Ecto neural progenitor cell (in vitro differentiated cells): ENCODE data around the gene C3orf22.

Experiments
- DNase-seq: peaks from one replicate; pipeline ENCODE4 v3.0.0-alpha.2; 2018; ENCODE audit warnings: low spot score

Gene C3orf22

GRCh38 chr3:126527006-126527405, 31.7 kb downstream of the C3orf22 start:
- no peak for DNase-seq

DNA sequence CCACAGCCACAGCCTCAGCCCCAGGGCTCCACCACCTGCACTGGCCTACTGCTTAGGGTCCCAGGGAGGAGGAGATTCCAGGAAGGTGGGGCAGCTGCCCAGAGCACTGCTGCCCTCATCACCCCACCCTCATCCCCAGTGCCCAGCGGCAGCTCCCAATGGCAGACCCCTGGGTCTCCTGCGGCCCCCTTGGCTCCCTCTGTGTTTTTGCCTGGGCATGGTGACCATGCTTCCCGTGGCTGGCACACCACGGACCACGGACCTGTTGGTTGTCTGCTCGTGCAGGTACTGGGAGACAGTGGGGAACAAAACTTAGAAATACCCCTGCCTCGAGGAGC, 32.1 kb downstream of the C3orf22 start:
- DNase-seq = no peak

GRCh38 chr3:126525853-126526667, 32.7 kb downstream of the C3orf22 start:
- no peak for DNase-seq

DNA sequence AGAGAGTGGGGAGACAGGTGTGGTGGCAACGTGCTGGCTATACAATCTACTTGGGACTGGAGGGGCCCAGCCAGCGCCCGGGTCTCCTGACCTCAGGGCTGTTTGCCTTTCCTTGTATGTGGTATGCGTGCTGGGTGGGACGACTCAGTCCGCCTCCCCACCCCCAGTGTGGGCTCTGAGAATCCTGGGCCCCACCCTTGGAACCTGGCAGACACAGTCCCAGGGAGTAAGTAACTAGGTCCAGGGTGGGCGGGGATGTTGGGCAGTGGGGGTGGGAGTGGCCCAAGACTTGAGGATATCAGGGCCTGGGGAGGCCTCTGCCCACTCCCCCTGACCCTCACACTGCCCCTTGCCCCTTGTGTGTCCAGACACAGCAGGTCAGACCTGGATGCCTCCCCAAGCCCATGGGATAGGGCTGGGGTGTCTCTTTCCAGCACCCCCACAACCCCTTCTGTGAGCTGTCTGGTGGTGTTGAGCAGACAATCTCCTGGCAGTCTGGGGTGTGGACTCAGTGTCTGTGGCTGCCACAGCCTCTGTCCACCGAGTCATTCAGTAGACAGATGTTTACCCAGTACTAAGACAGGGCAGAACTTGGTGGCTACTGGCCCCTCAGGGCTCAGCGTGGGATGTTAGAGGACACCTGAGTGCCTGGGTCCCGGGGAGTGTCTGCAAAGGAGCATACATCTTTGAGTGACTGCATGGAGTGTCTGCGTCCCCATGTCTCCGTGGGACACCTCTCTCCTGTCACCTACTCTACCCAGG, 33.5 kb downstream of the C3orf22 start:
- DNase-seq = no peak

- peak; percentile 65 for DNase-seq
These were observed 34.2 kb downstream of the C3orf22 start for GRCh38 chr3:126524429-126524988.

DNA sequence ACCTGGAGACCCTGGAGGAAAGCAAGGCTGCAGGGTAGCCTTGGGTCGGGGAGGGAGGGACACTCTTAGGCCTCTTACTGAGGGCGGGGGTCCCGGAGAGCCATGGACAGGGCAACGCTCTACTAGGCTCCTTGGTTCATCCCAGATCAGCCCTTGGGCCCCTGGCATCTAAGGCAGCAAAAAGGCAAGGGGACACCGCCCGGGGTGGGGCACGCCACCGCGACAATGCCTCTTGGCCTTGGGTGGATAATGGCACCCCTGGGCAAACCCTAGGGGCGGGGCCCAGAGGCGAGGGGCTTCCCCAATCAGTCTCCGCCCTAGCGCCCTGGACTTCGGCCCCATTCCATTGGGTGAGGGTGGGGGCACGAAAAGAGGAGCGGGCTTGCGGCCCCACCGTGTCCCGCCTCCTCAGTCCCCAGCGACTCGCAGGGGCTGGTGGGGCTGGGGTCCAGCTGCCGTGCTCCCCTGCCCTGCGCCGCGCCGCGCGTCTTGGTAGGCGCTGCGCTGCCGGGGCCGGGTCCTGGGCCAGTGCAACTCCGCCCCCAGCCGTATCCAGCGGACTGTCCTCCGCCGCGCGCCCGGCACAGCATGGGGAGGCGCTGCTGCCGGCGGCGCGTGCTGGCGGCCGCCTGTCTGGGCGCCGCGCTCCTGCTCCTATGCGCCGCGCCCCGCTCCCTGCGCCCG, 34.8 kb downstream of the C3orf22 start, which contains the start of gene CHST13:
Gene CHST13 (plus strand): TSS at position 411 of the 684 bp plus-strand sequence. CDS start 178 bp downstream, at position 589.
- peak; percentile 78 for DNase-seq

DNA sequence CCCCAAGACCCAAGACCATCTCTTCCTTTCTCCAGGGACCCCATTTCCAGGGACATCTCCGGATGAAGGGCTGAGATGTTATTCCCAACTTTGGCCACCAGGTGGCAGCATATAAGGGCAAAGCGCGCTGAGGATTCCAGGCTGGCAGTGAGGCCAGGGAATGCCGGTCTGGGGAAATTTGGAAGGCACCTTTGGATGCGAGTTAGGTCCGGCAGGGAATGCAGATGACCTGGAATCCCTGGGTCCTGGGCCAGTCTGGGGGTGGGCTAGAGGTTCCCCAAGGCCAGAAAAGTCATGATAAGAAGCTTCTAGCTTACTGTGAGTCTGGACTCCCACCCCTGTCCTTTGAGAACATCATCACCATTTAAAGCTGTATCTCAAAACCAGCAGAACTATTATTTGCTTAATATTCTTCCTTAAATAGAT, 36.4 kb downstream of the C3orf22 start:
- peak; percentile 80 for DNase-seq

- DNase-seq = no peak
These were observed 37.4 kb downstream of the C3orf22 start for GRCh38 chr3:126521122-126521891.

GRCh38 chr3:126519506-126520455, 39.0 kb downstream of the C3orf22 start:
- no peak for DNase-seq

DNA sequence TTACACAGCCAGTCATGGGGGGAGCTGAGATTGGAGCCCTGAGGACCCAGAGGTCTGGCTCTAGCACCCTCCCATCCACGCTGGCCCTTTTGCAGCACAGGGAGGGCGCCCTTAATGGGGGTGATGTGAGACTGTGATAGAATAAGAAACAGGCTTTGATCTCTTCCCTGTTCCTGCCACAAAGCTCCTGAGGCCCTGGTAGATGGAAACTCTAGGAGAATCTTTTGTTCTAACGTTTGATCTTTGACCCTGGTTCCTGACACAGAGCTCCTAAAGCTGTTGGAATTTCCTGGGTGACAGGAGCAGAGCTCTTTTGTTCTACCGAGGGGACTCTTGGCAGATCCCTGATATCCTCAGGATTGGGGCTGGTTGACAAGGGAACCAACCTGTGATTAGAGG, 40.0 kb downstream of the C3orf22 start:
- no peak for DNase-seq

- DNase-seq = no peak
These were observed 40.5 kb downstream of the C3orf22 start for GRCh38 chr3:126517986-126518778.

GRCh38 chr3:126517291-126517951, 41.3 kb downstream of the C3orf22 start, which contains the start of gene UROC1:
TSS of gene UROC1 (minus strand) at chr3:126517773. CDS start at chr3:126517719, 54 bp downstream.
- DNase-seq = no peak

- no peak for DNase-seq
These were observed 41.8 kb downstream of the C3orf22 start for GRCh38 chr3:126516936-126517290.

DNA sequence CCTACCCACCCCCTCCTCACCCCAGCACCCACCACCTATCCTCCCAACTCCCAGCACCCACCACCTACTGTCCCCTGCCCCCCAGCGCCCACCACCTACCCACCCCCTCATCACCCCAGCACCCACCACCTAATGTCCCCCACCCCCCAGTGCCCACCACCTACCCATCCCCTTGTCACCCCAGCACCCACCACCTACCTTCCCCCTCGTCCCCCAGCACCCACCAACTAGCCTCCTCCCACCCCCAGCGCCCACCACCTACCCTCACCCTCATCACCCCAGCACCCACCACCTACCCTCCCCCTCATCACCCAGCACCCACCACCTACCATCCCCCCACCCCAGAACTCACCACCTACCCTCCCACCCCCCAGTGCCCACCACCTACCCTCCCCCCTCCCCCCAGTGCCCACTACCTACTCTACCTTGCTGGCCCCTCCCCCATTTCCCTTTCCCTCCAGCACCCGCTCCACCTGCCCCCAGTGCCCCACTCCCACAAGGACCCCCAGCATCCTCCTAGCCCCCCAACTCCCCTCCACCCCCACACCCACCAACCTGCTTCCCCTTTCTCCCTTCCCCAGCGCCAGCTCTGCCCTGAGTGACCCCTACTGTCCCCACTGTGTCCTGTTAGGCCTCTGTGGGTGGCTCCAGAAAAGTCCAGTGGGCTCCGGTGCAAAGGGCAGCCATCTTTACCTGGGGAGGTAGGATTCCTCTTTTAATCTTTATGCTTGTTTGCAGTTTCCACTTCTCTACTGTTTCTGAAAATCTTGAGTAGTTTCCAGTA, 42.4 kb downstream of the C3orf22 start:
- DNase-seq = no peak

- DNase-seq = no peak
These were observed 43.5 kb downstream of the C3orf22 start for GRCh38 chr3:126515066-126515706.

DNA sequence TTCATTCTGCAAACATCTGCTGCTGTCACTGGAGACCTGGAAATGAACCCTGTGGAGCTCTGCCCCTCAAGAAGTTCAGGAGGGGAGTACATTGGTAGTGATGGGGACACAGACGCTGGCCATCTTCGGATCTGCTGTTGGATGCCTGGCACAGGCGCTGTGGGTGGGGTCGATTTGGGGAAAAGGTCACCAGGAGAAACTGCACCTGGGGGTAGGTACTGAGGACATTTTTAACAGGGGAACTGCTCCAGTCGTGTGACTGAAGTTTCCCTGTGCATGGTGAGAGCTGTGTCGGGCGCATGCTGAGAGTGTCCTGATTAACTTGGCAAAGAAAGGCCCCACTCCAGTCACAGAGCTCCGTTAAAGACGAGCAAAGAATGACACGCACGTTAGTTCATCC, 44.6 kb downstream of the C3orf22 start:
- DNase-seq = no peak

DNA sequence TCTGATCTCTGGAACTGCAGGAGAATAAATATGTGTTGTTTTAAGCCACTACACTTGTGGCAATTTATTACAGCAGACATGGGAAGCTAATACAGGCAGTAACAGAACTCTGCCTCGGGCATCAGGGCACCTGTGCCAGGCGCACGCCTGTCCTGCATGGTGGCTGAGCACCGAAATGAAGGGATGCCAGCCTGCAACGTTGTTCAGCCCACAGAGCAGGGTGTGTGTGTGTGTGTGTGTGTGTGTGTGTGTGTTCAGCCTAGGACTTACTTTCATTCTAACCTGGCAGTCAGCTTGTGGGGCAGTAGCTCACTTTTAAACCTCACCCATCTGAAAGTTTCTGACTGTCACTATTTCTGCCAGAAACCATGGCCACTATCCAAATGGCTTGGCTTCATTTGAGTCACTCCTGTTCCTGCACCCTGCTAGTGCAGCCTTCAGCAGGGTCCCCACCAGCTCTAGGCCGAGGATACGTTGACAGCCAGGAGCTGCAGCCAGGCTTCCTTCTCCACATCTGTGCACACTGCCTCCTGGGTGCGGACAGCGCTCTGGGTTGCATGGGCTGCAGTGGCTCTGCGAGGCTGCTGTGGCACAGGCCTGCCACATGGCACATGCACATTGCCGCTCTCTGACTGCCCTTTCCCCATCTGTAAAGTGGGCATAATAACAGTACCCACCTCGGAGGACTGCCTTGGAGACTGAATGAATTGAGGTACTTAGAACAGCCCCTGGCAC, 45.6 kb downstream of the C3orf22 start:
- no peak for DNase-seq
